G401.6 (cell line): ENCODE results near the gene CCDC33.

Experiments
- FAIRE-seq: peaks from 2 replicates; lab custom pipeline; 2012; peaks lifted over from hg19 to GRCh38; lab: Jason Lieb, UNC

The CCDC33 gene

DNA sequence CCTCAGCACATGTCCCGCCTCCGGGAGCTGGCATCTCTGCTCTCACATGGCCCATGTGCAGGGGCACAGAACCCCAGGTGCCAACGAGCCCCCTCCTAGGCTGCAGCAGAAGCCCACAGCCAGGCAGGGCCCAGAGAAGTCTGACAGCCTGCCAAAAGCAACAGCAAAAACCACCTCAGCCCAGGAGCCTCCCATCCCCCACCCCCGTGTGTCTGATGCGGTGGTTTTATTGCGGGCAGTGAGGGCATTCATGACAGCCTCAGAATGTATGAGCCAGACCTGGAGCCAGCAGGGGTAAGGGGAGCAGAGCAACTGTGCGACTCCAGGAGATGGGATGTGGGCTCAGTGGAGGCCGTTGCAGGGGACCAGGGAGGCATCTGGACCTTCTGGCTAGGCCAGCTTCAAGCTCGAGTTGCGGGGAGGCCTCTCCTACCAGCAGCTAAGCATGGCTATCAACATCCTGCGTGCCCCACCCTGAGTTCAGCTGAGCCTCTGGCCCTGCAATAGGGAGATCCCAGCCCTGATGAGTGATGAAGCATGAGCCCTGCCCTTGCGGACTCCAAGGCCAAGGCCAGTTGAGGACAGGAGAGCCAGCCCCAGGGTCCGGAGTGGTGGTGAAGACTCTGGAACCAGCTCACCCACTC lies 78.8 kb downstream of the CCDC33 start:
- no peak for FAIRE-seq

DNA sequence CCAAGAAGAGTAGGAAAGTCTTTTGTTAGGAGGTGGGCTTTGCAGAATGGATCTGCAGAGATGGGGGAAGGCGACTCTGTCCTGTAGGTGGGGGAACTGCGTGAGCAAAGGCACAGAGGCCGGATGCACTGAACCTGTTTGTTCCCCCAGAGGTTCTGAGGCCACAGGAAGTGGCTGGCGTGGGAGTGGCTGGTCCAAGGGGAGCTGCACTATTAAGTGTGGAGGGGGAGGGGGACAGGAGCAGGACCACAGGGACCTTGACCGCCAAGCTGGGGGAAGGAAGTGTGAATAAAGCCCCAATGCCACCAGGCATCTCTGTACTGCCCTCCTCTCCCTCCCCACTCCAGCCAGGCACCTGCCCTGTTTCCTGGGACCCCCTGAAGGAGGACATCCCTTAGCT lies 79.5 kb downstream of the CCDC33 start:
- no peak for FAIRE-seq

DNA sequence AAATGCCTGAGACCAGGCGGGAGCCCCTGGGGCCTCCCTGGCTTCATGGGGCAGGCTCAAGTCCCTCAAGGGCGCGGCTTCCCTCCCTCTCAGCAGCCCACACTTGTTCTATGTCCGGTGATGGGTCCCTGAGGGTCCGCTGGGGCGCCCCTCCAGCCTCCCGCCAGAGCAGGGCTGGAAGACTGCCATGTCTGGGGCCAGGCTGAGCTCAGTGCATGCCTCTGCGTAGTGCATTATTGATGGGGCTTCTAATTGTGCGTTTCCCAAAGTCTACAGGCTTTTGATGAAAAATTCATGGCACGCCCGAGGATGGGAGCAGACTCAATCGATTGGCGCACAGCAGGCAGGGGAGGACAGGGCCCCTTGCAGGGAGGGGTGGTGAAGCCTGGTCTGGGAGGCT lies 80.0 kb downstream of the CCDC33 start:
- FAIRE-seq, result no peak

DNA sequence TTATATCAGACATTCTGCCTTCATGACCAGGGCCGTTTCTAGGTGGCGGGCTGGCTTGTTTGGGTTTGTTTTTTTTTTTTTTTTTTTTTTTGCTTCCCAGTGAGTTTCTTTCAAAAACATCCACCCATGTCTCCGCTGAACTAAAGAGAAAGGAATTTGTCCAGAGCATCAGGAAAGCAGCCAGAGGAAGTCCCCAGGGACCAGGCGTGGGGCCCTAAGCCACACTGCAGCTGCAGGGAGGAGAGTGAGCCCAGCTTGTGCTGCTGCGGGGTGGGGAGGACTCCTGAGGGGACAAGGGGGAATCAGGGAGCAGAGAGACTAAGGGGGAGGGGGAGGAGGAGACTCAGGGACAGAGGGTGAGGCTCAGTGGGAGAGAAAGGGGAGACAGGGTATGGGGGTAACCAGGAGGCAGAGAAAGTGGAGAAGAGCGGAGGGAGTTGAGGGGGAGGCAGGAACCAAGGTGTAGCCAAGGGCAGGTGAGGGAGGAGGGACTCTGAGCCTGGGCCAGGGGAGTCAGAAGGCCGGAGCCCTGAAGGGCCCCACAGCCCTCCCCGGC lies 81.8 kb downstream of the CCDC33 start:
- FAIRE-seq, result no peak

DNA sequence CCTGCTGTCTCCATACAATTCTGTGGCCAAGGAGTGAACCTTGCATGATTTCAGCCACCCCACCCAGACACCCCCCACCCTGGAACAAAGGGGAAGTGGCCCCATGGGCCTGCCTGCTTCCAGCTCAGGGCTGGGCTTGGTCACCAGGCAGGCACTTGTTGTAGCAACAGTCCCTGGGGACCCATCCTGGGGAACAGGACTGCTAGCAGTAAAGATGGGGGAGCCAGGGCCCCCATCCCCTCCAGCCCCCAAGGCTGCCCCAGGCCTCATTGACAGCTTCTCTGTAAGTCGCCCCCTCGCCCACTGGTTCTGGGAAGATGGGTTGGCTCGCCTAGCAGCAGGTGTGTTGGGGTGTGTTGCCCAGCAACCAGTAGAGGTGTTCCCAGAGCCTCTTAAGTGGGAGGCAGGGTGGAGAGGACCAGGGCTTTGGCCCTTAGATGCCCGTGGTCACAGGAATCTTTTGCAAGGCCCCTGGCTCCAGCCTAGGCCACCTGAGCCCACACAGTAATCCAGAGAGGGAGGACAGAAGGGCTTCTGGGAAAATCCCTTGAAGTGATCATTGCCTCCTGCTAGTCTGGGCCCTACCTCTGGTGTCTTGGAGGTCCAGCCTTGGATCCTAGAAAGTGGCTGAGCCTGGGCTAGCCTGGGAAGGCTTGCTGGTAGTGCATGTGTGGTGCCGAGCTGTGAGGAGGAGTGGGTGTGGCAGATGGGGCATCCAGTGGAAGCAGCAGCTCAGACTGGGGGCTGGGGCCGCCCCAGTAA lies 82.4 kb downstream of the CCDC33 start:
- no peak for FAIRE-seq

DNA sequence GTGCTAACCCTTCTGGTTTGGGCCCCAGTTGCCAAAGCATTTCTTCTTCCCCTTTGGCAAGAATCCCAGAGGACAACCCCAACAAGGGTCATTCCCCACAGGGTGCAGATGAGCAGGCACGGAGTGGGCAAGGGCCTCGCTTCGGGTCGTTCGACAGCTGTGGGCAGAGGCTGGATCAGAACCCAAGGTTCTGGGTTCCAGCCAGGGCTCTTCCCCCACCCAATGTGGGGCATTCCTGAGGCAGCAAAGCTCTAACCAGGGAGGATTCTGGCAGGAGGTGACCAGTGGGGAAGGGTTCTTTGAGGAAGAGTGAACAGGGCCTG lies 83.0 kb downstream of the CCDC33 start:
- no peak for FAIRE-seq

DNA sequence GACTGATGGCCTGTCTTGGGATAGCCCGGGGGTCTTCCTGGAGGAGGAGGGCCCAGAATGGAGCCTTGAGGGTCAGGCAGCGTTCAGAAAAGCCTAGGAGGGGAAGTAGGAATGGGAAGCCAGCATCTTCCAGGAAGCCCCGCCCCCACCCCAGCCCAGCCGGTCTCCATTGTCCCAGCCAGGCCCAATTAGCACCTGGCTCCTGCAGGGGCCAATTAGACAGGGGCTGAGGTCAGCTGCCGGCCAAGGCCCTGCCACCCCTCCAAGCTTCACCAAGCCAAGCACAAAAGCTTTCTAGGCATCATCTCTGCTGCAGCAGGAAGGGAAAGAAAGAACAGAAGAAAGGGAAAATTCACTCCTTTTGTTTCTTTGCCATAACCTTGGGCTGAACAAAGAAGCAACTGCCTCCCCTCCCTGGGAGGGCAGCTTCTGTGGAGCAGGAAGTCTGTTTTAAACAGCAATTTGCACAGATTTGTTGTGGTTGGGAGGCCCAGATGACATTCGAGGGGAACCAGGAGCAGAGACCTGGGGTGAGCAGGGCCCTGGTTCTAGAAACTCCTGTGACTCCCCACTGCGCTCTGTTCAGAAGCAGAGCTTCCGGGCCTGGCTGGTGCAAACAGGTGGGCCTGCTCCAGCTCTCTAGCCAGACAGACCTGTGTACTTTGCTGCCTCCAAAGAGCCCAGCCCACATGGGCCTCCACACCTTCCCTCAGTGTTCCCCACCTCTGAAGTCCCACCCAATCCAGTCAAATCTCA lies 83.6 kb downstream of the CCDC33 start:
- no peak for FAIRE-seq

DNA sequence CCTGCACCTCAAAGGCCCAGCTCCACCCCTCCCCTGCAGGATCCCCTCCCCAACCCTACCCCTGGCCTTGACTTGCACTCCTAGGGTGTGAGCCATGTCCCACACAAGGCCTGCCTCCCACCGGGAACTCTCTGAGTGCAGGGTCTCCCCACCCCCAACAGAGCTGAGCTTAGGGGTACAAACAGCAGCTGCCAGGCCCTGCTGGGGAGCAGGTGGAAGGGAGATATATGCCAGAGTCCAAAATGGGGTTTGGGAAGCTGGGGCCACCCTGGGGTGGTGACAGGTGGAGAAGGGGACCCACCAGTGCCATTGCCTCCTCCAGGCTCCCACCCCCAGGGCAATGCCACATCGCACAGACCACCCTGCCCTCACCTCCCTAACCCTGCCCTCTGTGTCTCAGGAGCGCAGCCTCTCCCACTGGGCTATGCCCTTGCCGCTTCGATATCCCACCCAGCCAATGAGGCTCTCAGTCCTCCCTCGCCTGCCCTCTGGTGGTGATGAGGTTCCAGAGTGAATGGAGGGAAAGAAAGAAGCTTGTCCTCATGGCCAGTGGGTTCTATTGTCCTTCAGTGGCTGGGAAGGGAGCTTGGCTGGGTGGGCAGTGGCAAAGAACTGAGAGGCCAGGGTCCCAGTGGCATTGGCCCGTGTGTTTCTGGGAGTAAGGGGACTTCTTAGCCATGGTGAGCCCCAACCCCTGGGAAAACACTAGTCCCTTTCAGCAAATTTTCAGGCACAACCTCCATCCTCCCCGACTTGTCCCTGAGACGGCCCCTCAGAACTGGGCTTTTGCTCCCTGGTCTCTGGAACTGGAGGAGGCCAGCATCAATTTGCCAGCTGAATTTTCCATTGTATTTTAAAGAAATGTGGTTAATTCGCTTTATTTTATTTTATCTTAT lies 84.5 kb downstream of the CCDC33 start:
- no peak for FAIRE-seq

DNA sequence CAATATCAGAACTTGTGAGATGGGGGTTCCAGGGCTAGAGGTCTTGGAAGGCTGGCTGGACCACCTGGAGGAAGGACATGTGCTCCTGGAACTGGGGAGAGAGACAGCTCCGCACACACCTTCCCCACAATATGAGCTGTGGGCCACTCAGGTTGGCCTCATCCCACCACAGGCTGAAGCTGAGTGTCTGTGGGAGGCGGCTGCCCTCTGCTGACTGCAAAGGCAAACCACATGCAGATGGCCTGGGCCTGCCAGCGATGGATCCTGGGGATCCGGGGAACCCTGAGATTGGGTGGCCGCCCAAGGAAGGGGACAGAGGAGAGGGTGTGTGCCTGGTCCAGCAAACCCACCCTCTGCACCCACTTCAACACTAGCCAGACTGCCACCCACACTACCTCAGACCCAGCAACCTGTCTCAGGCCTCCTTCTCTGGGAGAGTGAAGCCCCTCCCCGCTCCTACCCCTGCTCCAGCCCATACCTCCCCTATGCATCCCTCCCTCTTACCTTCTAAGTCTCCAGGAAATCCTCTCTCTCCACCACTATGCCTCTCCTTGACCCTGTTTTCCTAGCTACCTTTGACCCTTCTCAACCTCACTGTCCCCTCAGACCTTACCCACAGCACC lies 86.5 kb downstream of the CCDC33 start:
- FAIRE-seq, result no peak

DNA sequence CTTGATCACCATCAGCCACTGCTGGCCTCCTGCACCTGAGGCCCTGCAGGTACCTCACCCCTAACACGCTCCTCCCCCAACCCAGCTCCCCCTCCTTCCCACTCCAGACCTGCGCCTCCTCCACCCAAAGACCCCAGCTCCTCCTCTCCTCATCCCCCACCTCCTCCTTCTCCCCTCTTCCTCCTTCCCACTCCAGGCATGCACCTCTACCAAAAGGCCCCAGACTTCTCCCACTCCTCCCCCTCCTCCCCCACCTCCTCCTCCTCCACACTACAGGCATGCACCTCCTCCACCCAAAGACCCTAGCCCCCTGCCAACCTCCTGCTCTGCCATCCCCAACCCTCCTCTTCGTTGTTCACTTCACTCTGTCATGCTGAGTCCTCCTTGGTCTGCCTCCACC lies 88.6 kb downstream of the CCDC33 start:
- no peak for FAIRE-seq

DNA sequence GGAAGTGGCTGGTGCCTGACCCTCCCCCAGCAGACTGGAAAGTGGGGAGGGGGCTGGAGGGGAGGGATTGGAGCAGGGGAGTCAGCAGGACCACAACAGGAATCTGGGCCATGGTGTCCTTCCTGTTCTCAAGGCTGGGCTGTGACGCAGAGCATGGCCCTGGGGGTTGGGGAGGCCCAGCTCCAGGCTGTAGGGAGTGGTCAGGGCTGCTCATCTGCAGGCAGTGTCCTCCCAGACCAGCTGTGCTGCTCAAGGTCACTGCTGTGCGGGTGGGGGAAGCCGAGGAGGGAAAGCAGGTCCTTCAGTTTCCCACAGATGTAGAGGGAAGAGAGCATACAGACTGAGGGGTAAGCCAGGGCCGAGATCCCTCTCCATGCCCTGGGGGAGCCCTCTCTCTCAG lies 90.6 kb downstream of the CCDC33 start:
- FAIRE-seq, result no peak

DNA sequence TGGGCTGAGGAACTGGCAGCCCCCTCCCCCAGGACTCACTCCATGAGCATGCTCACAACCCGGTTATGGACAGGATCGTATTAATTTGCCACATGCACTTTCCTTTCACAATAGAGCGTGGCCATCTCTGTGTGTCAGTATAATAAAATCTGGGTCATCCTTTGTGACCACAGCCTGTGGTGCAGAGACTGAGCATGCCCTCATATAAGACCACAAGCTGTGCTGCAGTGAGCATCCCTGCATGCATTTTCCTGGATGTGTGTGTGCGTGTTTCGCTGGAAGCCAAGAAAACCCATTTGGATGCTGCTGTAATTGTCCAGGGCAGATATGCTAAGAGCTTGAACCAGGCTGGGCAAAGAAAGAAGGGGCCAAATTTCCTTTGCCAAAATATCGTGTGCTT lies 91.6 kb downstream of the CCDC33 start:
- no peak for FAIRE-seq

DNA sequence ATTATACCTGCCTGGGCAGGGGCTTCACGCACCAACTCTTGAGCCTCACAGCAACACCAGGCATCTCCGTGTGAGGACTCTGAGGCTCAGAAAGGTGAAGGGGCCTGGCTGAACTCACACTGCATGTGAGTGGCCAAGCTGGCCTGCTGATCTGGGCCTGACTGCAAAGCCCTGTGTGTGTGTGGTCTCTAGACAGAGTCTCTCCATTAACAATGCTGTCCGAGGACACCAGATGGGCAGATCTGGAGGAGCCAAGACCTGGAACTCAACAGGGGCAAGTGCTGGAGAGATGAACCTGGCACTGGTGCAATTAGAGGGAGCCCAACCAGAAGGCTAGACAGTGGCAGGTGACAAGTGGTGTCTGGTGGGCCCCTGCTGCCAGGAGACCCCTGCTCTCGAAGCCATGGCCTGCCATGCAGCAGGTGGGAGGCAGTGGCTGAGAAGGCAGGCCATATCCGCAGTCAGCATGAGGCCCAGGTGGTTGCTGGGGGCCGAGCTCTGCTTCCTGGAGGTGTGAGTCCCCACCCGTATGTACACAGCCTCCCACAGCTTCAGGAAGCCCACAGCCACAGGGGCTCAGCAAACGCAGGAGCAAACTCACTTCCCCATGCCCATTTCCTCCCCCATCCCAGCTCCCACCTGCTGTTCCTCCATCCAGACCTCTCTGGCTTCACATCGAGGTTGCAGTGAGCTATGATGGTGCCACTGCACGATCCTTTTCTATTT lies 92.4 kb downstream of the CCDC33 start:
- no peak for FAIRE-seq

DNA sequence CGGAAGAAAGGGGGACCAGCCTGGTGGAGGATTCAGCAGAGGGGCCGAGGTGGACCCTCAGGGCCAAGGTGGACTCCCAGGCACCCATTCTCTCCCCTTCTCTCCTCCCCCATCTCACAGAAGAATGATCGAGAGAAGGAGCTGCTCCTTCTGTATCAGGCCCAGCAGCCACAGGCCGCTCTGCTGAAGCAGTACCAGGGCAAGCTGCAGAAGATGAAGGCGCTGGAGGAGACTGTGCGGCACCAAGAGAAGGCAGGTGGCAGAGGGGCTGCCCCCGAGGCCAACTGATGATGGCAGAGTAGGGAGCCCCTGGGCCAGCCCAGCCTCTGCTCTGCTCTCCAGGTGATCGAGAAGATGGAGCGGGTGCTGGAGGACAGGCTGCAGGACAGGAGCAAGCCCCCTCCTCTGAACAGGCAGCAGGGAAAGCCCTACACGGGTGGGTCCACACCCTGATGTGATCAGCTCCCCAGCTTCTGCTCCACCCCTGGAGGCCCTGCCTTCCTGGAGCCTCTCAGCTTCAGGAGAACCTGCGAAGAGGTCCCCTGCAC lies 94.8 kb downstream of the CCDC33 start:
- FAIRE-seq, result no peak

DNA sequence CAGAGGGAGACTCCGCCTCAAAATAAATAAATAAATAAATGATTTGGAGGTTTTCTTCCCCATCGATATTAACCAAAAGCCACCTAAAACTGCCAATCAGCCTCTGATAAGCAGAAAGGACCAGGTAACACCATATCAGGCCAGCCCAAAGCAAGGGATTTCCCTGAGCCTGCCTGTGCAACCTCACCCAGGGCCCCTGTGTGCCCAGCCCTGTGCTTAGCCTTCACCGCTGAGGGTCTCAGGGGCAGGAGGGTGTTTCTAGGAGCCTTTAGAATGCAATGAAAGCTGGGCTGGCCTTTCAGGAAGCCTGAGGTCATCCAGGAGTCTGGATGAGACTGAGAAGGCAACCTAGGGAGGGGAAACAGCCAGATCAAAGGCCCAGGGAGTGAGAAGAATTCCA lies 95.9 kb downstream of the CCDC33 start:
- no peak for FAIRE-seq

DNA sequence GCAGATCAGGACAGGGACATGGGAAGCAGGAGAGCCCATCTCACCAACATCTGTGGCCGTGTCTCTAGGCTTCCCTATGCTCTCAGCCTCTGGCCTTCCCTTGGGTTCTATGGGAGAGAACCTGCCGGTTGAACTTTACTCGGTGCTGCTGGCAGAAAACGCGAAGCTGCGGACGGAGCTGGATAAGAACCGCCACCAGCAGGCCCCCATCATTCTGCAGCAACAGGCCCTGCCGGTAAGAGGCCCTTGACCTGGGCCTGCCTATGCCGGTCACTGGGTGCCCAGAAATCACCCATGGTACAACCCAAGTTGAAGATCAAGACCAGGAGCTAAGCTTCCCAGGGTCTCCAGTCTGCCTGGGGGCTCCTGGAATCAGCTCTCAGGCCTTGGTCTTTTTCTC lies 96.5 kb downstream of the CCDC33 start:
- FAIRE-seq, result no peak

DNA sequence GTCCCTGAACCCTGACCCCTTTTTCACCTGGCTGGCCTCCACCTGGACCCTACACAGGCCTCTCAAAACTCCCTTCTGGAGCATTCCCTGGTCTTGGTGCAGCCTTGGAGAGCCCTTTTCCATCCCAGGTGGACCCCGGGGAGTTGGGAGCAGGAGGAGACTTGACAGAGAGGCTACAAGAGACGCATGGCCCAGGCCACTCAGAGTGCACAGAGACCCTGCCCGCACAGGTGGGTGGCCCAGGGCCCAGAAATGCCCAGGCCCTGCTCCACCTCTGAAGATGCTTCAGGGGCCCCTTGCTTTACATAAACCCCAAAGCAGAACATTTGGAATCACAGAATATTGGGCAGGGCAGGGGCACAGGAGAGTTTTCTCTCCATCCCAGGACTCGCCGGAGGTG lies 97.0 kb downstream of the CCDC33 start:
- FAIRE-seq, result no peak

DNA sequence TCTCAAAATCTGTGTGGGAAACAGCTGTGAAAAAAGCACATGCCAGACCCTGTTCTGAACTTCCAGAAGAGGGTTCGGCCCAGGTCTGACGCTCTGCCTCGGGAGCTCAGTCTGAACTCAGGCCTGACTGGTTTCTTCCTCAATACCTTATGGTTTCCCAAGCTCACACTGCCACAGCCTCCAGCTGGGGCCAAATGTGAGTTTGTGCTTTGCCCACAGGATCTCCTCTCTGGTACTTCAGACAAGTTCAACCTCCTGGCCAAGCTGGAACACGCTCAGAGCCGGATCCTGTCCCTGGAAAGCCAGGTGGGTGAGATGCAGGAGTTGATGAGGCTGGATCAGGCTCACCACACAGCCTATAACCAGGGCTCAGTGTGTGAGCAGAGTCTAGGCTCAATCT lies 97.5 kb downstream of the CCDC33 start:
- no peak for FAIRE-seq

DNA sequence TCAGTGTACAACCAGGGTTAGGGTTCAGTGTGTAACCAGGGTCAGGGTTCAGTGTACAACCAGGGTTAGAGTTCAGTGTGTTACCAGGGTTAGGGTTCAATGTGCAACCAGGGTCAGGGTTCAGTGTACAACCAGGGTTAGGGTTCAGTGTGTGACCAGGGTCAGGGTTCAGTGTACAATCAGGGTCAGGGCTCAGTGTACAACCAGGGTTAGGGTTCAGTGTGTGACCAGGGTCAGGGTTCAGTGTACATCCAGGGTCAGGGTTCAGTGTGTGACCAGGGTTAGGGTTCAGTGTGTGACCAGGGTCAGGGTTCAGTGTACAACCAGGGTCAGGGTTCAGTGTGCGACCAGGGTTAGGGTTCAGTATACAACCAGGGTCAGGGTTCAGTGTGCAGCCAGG lies 98.0 kb downstream of the CCDC33 start:
- FAIRE-seq, result no peak

DNA sequence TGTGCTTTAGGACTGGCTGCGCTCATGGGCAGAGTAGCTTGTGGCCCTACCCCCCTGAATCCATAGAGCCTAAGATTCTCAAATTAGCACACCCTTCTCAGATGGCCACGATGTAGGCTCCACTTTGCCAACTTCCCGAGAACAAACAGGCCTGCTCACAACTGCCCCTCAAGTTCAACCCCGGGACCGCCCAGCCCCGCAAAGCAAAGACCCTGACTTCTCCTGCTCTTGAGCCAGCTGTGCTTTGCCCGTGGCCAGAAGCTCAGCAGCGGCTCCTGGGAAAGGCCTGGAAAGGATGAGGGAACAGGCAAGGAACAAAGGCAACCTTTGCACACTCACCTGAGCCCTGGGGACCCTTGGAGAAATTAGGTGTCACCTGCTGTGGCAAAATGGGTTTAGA lies 99.3 kb downstream of the CCDC33 start:
- FAIRE-seq, result no peak
